ENCODE data around the gene PHRF1. TPM values are rescaled to one million over a fixed set of nuclear protein-coding genes. Genes with fewer than 3 reads are reported as not detected.

The PHRF1 gene
- total and polyA plus RNA-seq, 9 of the 15 experiments (the other 6 are each of a cell fraction or from before 2014, with no cell fraction given): 0.07 to 37.2 (median 7.7) TPM

GRCh38 chr11:615504-616319, 39.4 kb downstream of the PHRF1 start, which contains the start of gene IRF7:
Gene IRF7, minus strand, starts transcription at chr11:615950. Its CDS starts 586 bp downstream, at chr11:615364.
- intact Hi-C loops (cut with micrococcal nuclease): loop anchor here (10.0 kb wide), 1 partner anchor 61 kb away; no protein-coding TSS in a partner anchor
- TF ChIP-seq ZBTB9 (CRISPR knock-in tag; IDR thresholded peaks at IDR 0.05): no peak
- no peak for TF ChIP-seq ZNF512 (tag; IDR thresholded peaks at IDR 0.05)
- no peak for TF ChIP-seq ARHGAP35 (IDR thresholded peaks at IDR 0.05; ENCODE audit: partially characterized antibody)
- no peak for TF ChIP-seq NR2C2 (CRISPR knock-in tag; IDR thresholded peaks at IDR 0.05)
- 0 out of 2 replicates have a peak, but pooled peaks have one; percentile 19 for TF ChIP-seq NR2C2 (tag; IDR thresholded peaks at IDR 0.05)
- TF ChIP-seq PRDM10 (IDR thresholded peaks at IDR 0.05; ENCODE audit: partially characterized antibody): peak; percentile 90
- peak; percentile 93 for TF ChIP-seq MTA3 (IDR thresholded peaks at IDR 0.05; ENCODE audit: borderline replicate concordance)
- peak; percentile 48; the same call in 1 of the 2 replicates for TF ChIP-seq ATF7 (IDR thresholded peaks at IDR 0.05)
- TF ChIP-seq SRF (CRISPR knock-in tag; IDR thresholded peaks at IDR 0.05): 0 out of 4 replicates have a peak, but pooled peaks of 1 of the 2 experiments have one; percentile 19
- peak; percentile 75 for TF ChIP-seq POLR2H (tag; IDR thresholded peaks at IDR 0.05; ENCODE audit: low read depth)
- TF ChIP-seq E2F4 (CRISPR knock-in tag; IDR thresholded peaks at IDR 0.05; ENCODE audit: low read depth): 0 out of 2 replicates have a peak, but pooled peaks have one; percentile 20
- TF ChIP-seq CHD2 (IDR thresholded peaks at IDR 0.05; ENCODE audit: low read depth, low read length): 0 out of 2 replicates have a peak, but pooled peaks have one; percentile 31

More at GRCh38 chr11:615504-616319, 39.4 kb downstream of the PHRF1 start, which contains the start of gene IRF7:
- Histone ChIP-seq H3K9me1 (ENCODE audit: control insufficient read depth, insufficient read depth, low read length) (peaks cover 6% of the 10 kb centered on the region), H3K9ac (ENCODE audit: insufficient read depth in 1 of 2, low read depth in 2 of 2, low read length in 2 of 2) (peak within 1 kb of the TSS; percentile 64 to 89; a peak in 3 of 4 replicates), H3K36me3 (ENCODE audit: control insufficient read depth, insufficient read depth, low read length) (peaks cover 72% of the 10 kb centered on the region; the same call in 2 of the 3 replicates), H3K4me1 (replicated peaks in 1 of 2; ENCODE audit: control insufficient read depth in 2 of 2, insufficient read depth in 2 of 2, low read length in 2 of 2) (peaks cover 8 to 84% of the 10 kb centered on the region in 2 experiments), H3K79me2 (ENCODE audit: control insufficient read depth, insufficient read depth, low read length) (peaks cover 9% of the 10 kb centered on the region; the same call in 1 of the 3 replicates), H3K4me2 (ENCODE audit: insufficient read depth, low read length) (peak within 1 kb of the TSS; percentile 88), H2AFZ (ENCODE audit: low read depth, low read length) (peak within 1 kb of the TSS; percentile 72), H3K27me3 (ENCODE audit: control insufficient read depth in 2 of 2, insufficient read depth in 2 of 2, low read length in 2 of 2) (no peaks in the 10 kb centered on the region), H3K9me3 (replicated peaks; ENCODE audit: control insufficient read depth, insufficient read depth, low read depth, low read length) (no peaks in the 10 kb centered on the region), H4K20me1 (replicated peaks; ENCODE audit: control insufficient read depth, insufficient read depth, low read length) (peaks cover 13% of the 10 kb centered on the region), H3K27ac (ENCODE audit: extremely low read depth, low read depth, low read length) (peak within 1 kb of the TSS; percentile 84), H3K4me3 (peak within 1 kb of the TSS; percentile 78)
- TSS peak; percentile 81 for BruUV-seq (replicated peaks)
- POLR2A ChIA-PET: interaction anchor here (0.7 kb wide), 1 partner anchor 50 kb away, joined by 4 read pairs; no protein-coding TSS in a partner anchor
- FAIRE-seq: peak; percentile 93
- CTCF ChIA-PET (ENCODE audit: low intra/inter-chr PET ratio): no interaction called here
- peak; percentile 92 for ATAC-seq
- peak; percentile 85 to 92 (median 86) for DNase-seq (ENCODE audit: extremely low read depth in 1 of 4, low spot score in 3 of 4)
- in situ Hi-C loops (cut with MboI): no loop called here
- 28% methylated on average over 54 of the region's 66 CpGs for WGBS (ENCODE audit: insufficient coverage, low coverage, missing lambda C conversion rate)

All from K562 (cell line).